Measurements from ENCODE around the gene PFKP.

PFKP gene

DNA sequence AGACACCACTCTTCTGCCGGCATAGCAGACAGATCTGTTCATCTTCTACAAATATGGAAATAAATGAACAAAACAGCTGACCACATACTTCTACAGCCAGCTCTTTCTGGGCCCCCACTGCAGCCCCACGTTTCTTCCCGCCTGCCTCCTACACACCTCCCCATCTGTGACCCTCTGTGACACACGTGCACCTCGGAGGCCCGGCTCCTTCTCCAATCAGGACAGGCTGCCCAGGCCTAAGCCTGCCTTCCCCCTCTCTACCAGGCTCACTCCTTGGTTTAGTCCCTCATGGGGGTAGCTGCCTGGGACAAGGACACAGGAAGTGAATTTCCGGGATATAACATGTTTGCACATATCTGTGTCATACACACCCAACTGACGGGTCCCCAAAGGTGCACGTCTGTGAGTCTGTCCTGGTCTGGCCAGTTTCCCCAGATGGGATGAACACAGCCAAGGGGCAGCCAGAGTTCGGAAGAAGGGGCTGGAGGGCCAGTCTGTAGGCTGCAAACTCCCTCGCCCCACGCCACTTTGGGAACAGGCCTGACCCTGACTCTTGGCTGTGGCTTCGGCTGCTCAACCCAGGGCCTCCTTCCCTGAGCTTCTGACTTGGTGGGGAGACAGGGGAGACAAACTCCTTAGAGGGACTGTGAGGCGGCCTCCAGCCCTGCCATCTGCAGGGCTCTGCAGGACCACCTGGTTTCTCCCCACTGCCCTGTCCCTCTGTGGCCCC, 75.0 kb downstream of the PFKP start:
- Histone ChIP-seq H3K27ac (ENCODE audit: low read length) (0 out of 2 replicates have a peak overlapping the region, but pooled peaks have one; percentile 16), H3K4me3 (ENCODE audit: low read depth in 1 of 2, low read length in 2 of 2) (no peak overlapping the region), H3K9me3 (ENCODE audit: insufficient read depth, low read length, severe bottlenecking) (no peaks in the 10 kb centered on the region), H3K9ac (ENCODE audit: low read depth, low read length) (no peak overlapping the region), H3K4me2 (ENCODE audit: insufficient read depth, low read length) (no peak overlapping the region), H3K4me1 (ENCODE audit: insufficient read depth, low read length) (no peaks in the 10 kb centered on the region), H3K27me3 (ENCODE audit: insufficient read depth, low read length, poor library complexity) (no peaks in the 10 kb centered on the region), H4K20me1 (ENCODE audit: insufficient read depth, low read length) (peaks cover 10% of the 10 kb centered on the region; the same call in 1 of the 2 replicates), H2AFZ (ENCODE audit: low read depth, low read length) (no peak overlapping the region), H3K36me3 (ENCODE audit: insufficient read depth, low read length) (peaks cover 91% of the 10 kb centered on the region), H3K79me2 (ENCODE audit: insufficient read depth, low read length) (no peaks in the 10 kb centered on the region)
- no peak for ATAC-seq (ENCODE audit: insufficient read depth, low read depth)
- TF ChIP-seq EZH2 (IDR thresholded peaks at IDR 0.05; ENCODE audit: borderline replicate concordance, low read depth, low read length, severe bottlenecking): no peak
- TF ChIP-seq, protein P1, sequence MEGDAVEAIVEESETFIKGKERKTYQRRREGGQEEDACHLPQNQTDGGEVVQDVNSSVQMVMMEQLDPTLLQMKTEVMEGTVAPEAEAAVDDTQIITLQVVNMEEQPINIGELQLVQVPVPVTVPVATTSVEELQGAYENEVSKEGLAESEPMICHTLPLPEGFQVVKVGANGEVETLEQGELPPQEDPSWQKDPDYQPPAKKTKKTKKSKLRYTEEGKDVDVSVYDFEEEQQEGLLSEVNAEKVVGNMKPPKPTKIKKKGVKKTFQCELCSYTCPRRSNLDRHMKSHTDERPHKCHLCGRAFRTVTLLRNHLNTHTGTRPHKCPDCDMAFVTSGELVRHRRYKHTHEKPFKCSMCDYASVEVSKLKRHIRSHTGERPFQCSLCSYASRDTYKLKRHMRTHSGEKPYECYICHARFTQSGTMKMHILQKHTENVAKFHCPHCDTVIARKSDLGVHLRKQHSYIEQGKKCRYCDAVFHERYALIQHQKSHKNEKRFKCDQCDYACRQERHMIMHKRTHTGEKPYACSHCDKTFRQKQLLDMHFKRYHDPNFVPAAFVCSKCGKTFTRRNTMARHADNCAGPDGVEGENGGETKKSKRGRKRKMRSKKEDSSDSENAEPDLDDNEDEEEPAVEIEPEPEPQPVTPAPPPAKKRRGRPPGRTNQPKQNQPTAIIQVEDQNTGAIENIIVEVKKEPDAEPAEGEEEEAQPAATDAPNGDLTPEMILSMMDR (IDR thresholded peaks at IDR 0.05; ENCODE audit: borderline replicate concordance, extremely low read depth, low read length, poor library complexity, severe bottlenecking): no peak
- no peak for DNase-seq

DNA sequence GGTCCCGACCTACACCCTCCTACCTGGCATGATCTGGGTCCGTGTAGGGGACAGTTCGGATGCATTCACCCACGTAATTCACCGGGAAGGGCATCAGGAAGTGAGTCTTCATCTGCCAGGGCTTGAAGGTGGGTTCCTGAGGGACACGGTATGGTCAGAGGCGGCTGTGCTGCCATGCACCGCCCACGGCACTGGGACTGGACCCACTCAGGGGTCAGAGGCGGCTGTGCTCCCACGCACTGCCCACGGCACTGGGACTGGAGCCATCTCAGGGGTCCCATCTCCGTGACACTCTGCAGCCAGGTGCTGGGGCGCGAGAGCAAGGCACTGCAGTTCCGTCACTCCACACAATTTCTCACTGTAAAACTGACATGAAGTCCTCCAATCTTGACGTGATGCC, 76.0 kb downstream of the PFKP start:
- H3K4me2 ChIP-seq (ENCODE audit: insufficient read depth, low read length): no peak overlapping the region
- no peaks in the 10 kb centered on the region for H3K9me3 ChIP-seq (ENCODE audit: insufficient read depth, low read length, severe bottlenecking)
- no peak for ATAC-seq (ENCODE audit: insufficient read depth, low read depth)
- H3K79me2 ChIP-seq (ENCODE audit: insufficient read depth, low read length): no peaks in the 10 kb centered on the region
- TF ChIP-seq, protein P1 (IDR thresholded peaks at IDR 0.05; ENCODE audit: borderline replicate concordance, extremely low read depth, low read length, poor library complexity, severe bottlenecking): no peak
- TF ChIP-seq EZH2 (IDR thresholded peaks at IDR 0.05; ENCODE audit: borderline replicate concordance, low read depth, low read length, severe bottlenecking): no peak
- no peaks in the 10 kb centered on the region for H3K27me3 ChIP-seq (ENCODE audit: insufficient read depth, low read length, poor library complexity)
- no peak overlapping the region for H3K27ac ChIP-seq (ENCODE audit: low read length)
- no peak overlapping the region for H3K4me3 ChIP-seq (ENCODE audit: low read depth in 1 of 2, low read length in 2 of 2)
- no peaks in the 10 kb centered on the region for H3K4me1 ChIP-seq (ENCODE audit: insufficient read depth, low read length)
- peaks cover 8% of the 10 kb centered on the region; the same call in 1 of the 2 replicates for H4K20me1 ChIP-seq (ENCODE audit: insufficient read depth, low read length)
- DNase-seq: no peak
- H3K9ac ChIP-seq (ENCODE audit: low read depth, low read length): no peak overlapping the region
- no peak overlapping the region for H2AFZ ChIP-seq (ENCODE audit: low read depth, low read length)
- H3K36me3 ChIP-seq (ENCODE audit: insufficient read depth, low read length): peaks cover 89% of the 10 kb centered on the region

DNA sequence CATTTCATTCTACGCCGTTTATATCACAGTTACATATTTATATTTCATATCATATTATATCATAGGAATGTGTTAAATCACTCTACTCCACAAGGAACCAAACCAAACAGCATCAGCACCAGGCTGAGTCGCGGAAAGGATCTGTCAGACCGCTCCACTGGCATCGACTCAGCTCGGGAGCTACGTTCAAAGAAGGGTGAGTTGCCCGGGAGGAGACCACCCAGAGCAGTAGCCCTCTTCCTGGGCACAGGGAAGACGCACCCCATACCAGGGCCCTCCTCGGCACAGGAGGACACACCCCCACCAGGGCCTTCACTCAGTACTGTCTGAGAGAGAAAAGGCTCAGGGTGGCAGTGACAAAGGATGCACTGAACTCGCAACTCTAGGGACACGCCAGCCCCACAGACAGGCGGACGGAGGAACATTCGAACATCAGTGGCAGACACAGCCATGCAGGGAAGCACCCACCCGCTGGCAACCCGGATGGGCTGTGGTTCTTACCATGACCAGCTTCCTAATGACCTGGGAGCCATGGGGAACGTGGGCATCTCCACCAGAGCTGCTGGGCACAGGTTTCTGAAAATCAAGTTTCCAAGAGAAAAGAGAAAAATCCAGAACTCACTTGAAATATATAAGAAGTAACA, 76.6 kb downstream of the PFKP start:
- no peak overlapping the region for H3K4me2 ChIP-seq (ENCODE audit: insufficient read depth, low read length)
- H3K36me3 ChIP-seq (ENCODE audit: insufficient read depth, low read length): peaks cover 87% of the 10 kb centered on the region
- ATAC-seq (ENCODE audit: insufficient read depth, low read depth): no peak
- H3K27ac ChIP-seq (ENCODE audit: low read length): no peak overlapping the region
- H2AFZ ChIP-seq (ENCODE audit: low read depth, low read length): no peak overlapping the region
- no peaks in the 10 kb centered on the region for H3K27me3 ChIP-seq (ENCODE audit: insufficient read depth, low read length, poor library complexity)
- peaks cover 6% of the 10 kb centered on the region; the same call in 1 of the 2 replicates for H4K20me1 ChIP-seq (ENCODE audit: insufficient read depth, low read length)
- H3K79me2 ChIP-seq (ENCODE audit: insufficient read depth, low read length): no peaks in the 10 kb centered on the region
- H3K4me1 ChIP-seq (ENCODE audit: insufficient read depth, low read length): no peaks in the 10 kb centered on the region
- H3K9me3 ChIP-seq (ENCODE audit: insufficient read depth, low read length, severe bottlenecking): no peaks in the 10 kb centered on the region
- no peak for TF ChIP-seq EZH2 (IDR thresholded peaks at IDR 0.05; ENCODE audit: borderline replicate concordance, low read depth, low read length, severe bottlenecking)
- TF ChIP-seq, protein P1 (IDR thresholded peaks at IDR 0.05; ENCODE audit: borderline replicate concordance, extremely low read depth, low read length, poor library complexity, severe bottlenecking): no peak
- no peak for DNase-seq
- H3K9ac ChIP-seq (ENCODE audit: low read depth, low read length): no peak overlapping the region
- H3K4me3 ChIP-seq (ENCODE audit: low read depth in 1 of 2, low read length in 2 of 2): no peak overlapping the region
